Neural progenitor cell (in vitro differentiated cells): ENCODE results near the gene HM13.

Experiments
- CTCF ChIP-seq: fragments of 200-600 bp; sonication (generic); IDR thresholded peaks from 2 replicates; pipeline ENCODE4 v1.5.1; 2017; ENCODE audit warnings: antibody characterized with exemption, mild to moderate bottlenecking
- EZH2 ChIP-seq: fragments of 200-600 bp; sonication (generic); IDR thresholded peaks from 2 replicates; pipeline ENCODE4 v1.6.1; 2017; ENCODE audit warnings: antibody characterized with exemption, mild to moderate bottlenecking, moderate library complexity

GRCh38 chr20:31517373-31517772, 3.1 kb downstream of the HM13 start:
- TF ChIP-seq CTCF: peak; percentile 28
- TF ChIP-seq EZH2: no peak
